ENCODE results near the gene SNX18. TPM values are rescaled to one million over a fixed set of nuclear protein-coding genes. Genes with fewer than 3 reads are reported as not detected.

Gene SNX18
- total and polyA plus RNA-seq, 2 of the 4 experiments (the other 2 are of a cell fraction), result 31.2 to 50.0 TPM

- Histone ChIP-seq H3K18ac (ENCODE audit: low read depth, low read length) (no peak overlapping the region), H3K27me3 (ENCODE audit: control insufficient read depth, insufficient read depth, low read length) (no peaks in the 10 kb centered on the region), H3K56ac (ENCODE audit: extremely low read depth, insufficient read depth, low read length) (no peak overlapping the region), H2BK120ac (ENCODE audit: low read depth, low read length) (no peak overlapping the region), H2BK20ac (ENCODE audit: low read depth, low read length) (no peak overlapping the region), H4K20me1 (ENCODE audit: insufficient read depth, low read length) (peaks cover 89% of the 10 kb centered on the region), H2AK5ac (ENCODE audit: low read depth, low read length) (no peak overlapping the region), H3K4me1 (ENCODE audit: control insufficient read depth, insufficient read depth, low read length) (peaks cover 7% of the 10 kb centered on the region; the same call in 1 of the 2 replicates), H2AK9ac (replicated peaks; ENCODE audit: low read depth, low read length, poor library complexity) (no peak overlapping the region), H3K23ac (ENCODE audit: low read depth, low read length) (no peak overlapping the region), H3K4ac (ENCODE audit: low read depth, low read length) (no peak overlapping the region), H3K9me3 (ENCODE audit: control insufficient read depth, insufficient read depth, low read length) (no peaks in the 10 kb centered on the region), H2BK5ac (ENCODE audit: low read depth, low read length, poor library complexity, severe bottlenecking) (no peak overlapping the region), H2BK15ac (ENCODE audit: low read depth, low read length) (no peak overlapping the region), H4K91ac (ENCODE audit: insufficient read depth, low read depth, low read length) (no peak overlapping the region), H3K36me3 (ENCODE audit: control insufficient read depth, insufficient read depth, low read length) (peaks cover 7% of the 10 kb centered on the region), H3K79me1 (ENCODE audit: low read depth in 1 of 2, low read length in 2 of 2) (peaks cover 8 to 51% of the 10 kb centered on the region in 2 experiments; a peak in 2 of 4 replicates), H3K4me2 (ENCODE audit: low read depth, low read length) (no peak overlapping the region), H3K4me3 (ENCODE audit: insufficient read depth, low read depth, low read length) (no peak overlapping the region), H2AFZ (replicated peaks; ENCODE audit: low read length, poor library complexity) (no peak overlapping the region), H4K5ac (ENCODE audit: low read depth, low read length) (no peak overlapping the region), H3K9me1 (ENCODE audit: insufficient read depth, low read length) (peaks cover 21% of the 10 kb centered on the region), H3K14ac (replicated peaks; ENCODE audit: low read depth, low read length) (no peak overlapping the region), H4K8ac (ENCODE audit: low read depth in 2 of 2, low read length in 2 of 2) (no peak overlapping the region), H3K27ac (ENCODE audit: insufficient read depth, low read length) (no peak overlapping the region), H3K9ac (ENCODE audit: low read depth, low read length) (no peak overlapping the region)
- DNase-seq (no peak), ATAC-seq (ENCODE audit: low read depth) (no peak)
- dilution Hi-C loops (cut with HindIII; ENCODE audit: low sequenced_read_pairs, unreplicated experiment) (no loop called here), in situ Hi-C loops (cut with MboI; ENCODE audit: low sequenced_read_pairs) (no loop called here), intact Hi-C loops (cut with micrococcal nuclease) (no loop called here)
- no TSS peak for BruUV-seq (replicated peaks)
- CTCF ChIA-PET, result no interaction called here
- TF ChIP-seq MAZ (IDR thresholded peaks at IDR 0.05; ENCODE audit: borderline replicate concordance, low read depth, low read length) (no peak), POLR2A (IDR thresholded peaks at IDR 0.05; ENCODE audit: low read depth, low read length) (no peak), CTCF (conservative IDR thresholded peaks at IDR 0.05; ENCODE audit: low read depth, low read length) (no peak), FOS (IDR thresholded peaks at IDR 0.05; ENCODE audit: low read depth, low read length) (no peak), BHLHE40 (IDR thresholded peaks at IDR 0.05; ENCODE audit: low read depth, low read length) (no peak), RFX5 (IDR thresholded peaks at IDR 0.05; ENCODE audit: low read depth, low read length) (no peak), SMC3 (IDR thresholded peaks at IDR 0.05; ENCODE audit: low read depth, low read length) (no peak), RCOR1 (IDR thresholded peaks at IDR 0.05; ENCODE audit: insufficient replicate concordance, low read length) (no peak), CHD1 (IDR thresholded peaks at IDR 0.05; ENCODE audit: low read depth, low read length) (no peak), MAFK (IDR thresholded peaks at IDR 0.05; ENCODE audit: low read depth, low read length) (no peak), MXI1 (IDR thresholded peaks at IDR 0.05; ENCODE audit: borderline replicate concordance, low read depth, low read length) (no peak), RAD21 (IDR thresholded peaks at IDR 0.05; ENCODE audit: low read length) (no peak), CEBPB (IDR thresholded peaks at IDR 0.05; ENCODE audit: low read depth, low read length) (no peak)
- TF ChIP-seq, protein P1, sequence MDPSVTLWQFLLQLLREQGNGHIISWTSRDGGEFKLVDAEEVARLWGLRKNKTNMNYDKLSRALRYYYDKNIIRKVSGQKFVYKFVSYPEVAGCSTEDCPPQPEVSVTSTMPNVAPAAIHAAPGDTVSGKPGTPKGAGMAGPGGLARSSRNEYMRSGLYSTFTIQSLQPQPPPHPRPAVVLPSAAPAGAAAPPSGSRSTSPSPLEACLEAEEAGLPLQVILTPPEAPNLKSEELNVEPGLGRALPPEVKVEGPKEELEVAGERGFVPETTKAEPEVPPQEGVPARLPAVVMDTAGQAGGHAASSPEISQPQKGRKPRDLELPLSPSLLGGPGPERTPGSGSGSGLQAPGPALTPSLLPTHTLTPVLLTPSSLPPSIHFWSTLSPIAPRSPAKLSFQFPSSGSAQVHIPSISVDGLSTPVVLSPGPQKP (IDR thresholded peaks at IDR 0.05; ENCODE audit: borderline replicate concordance, low read depth, low read length), result no peak
- WGBS, 2 experiments (ENCODE audit: extremely low coverage in 2 of 2, insufficient read length in 1 of 2), result no CpG with 5 or more reads among the region's 3 CpGs
- POLR2A ChIA-PET (ENCODE audit: unreplicated experiment), result no interaction called here
Observed at GRCh38 chr5:54540286-54540685, 22.7 kb downstream of the SNX18 start.
